HG03571 (cell line): ENCODE results near the gene AP3M1.
"Not testable (repeated sequence)": the region's sequence is repeated elsewhere in the genome, so short reads cannot be mapped to it uniquely, and the experiment has no call there.

ENCODE experiments used
- ATAC-seq: cut with Tn5 transposase; IDR thresholded peaks from one replicate; pipeline ENCODE4 v1.9.1; 2021; ENCODE audit not compliant: unreplicated experiment

AP3M1 gene, protein sequence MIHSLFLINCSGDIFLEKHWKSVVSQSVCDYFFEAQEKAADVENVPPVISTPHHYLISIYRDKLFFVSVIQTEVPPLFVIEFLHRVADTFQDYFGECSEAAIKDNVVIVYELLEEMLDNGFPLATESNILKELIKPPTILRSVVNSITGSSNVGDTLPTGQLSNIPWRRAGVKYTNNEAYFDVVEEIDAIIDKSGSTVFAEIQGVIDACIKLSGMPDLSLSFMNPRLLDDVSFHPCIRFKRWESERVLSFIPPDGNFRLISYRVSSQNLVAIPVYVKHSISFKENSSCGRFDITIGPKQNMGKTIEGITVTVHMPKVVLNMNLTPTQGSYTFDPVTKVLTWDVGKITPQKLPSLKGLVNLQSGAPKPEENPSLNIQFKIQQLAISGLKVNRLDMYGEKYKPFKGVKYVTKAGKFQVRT

DNA sequence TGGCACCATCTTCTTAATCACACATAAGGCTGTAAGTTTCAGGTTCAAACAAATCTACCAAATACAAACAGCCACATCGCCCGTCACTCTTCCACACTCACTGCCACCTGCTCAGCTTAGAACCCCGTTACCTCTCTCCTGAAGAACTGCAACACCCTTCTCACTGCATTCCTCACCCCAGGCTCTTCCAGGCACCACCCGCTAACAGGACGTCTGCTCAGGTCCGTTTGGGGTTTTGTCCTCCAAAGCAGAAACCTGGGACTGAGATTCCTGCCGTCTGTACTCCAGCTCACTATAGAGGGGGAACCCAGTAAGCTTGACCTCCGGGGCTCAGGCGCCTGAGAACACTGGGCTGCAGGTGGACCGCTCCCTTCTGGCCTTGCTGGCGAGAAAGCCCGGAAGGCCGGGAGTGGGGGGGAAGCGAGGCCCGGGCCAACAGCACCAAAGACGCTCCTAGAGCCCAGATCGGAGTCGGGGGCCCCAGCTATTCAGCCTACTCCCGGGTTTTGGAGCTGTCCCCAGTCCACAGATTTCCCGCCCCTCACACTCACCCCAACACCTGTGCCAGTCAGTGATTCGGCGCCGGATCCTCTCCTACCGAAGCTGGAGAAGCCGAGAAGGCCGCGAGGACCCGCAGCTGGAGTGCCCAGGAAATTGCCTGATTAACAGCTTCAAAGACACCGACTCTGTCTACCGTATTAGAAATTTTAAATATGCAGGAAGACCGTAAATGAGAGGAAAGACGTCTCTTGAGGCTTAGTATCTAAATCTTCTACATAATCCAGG is at the start of gene AP3M1:
Gene AP3M1, minus strand, starts transcription at position 625 of the 786 bp plus-strand sequence. CDS start 12,449 bp downstream, outside the sequence.
- peak; percentile 42 for ATAC-seq

- no peak for ATAC-seq
Observed at GRCh38 chr10:74199315-74199714, 48.7 kb upstream of the AP3M1 start.

GRCh38 chr10:74194999-74195398 is 44.4 kb upstream of the AP3M1 start:
- ATAC-seq: no peak

GRCh38 chr10:74194545-74194944 is 43.9 kb upstream of the AP3M1 start:
- ATAC-seq: no peak

GRCh38 chr10:74190494-74190893 is 39.9 kb upstream of the AP3M1 start:
- no peak for ATAC-seq

- peak; percentile 64 for ATAC-seq
Observed at GRCh38 chr10:74189999-74190421, 39.4 kb upstream of the AP3M1 start.

- not testable (repeated sequence) for ATAC-seq
Observed at GRCh38 chr10:74188617-74189016, 38.0 kb upstream of the AP3M1 start.

GRCh38 chr10:74187237-74187636 is 36.6 kb upstream of the AP3M1 start:
- ATAC-seq: no peak

DNA sequence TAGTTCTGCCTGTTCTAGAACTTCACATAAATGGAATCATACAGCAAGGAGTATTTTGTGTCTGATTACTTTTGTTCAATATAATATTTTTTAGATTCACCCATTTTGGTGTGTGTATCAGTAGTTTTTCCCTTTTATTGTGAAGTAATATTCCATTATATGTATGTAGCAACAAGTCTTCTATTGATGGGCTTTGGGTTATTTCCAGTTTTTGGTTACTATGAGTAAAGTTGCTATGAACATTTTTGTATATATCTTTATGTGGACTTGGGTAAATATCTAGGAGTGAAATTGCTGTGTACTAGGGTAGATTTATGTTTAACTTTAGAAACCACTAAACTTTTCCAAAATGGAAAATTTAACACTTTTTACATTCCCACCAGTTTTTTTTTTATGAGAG is 36.0 kb upstream of the AP3M1 start:
- ATAC-seq: no peak

DNA sequence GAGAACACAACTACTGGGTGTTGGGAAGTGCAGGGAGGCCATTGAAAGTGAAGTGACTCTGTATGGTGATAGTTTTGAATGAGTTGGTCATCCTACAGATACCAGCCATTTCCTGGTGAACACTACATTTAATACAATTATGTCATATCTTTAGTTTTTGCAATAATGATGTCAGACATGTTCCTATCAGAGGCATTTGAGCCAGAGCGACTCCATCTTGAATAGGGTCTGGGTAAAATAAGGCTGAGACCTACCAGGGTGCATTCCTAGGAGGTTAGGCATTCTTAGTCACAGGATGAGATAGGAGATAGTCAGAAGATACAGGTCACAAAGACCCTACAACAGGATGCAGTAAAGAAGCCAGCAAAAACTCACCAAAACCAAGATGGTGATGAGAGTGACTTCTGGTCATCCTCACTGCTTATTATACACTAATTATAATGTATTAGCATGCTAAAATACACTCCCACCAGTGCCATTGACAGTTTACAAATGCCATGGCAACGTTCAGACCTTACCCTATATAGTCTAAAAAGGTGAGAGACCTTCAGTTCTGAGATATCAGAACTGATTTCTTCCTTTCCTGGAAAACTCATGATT is 28.6 kb upstream of the AP3M1 start:
- ATAC-seq: no peak

GRCh38 chr10:74178042-74178791 is 27.6 kb upstream of the AP3M1 start:
- ATAC-seq: no peak

DNA sequence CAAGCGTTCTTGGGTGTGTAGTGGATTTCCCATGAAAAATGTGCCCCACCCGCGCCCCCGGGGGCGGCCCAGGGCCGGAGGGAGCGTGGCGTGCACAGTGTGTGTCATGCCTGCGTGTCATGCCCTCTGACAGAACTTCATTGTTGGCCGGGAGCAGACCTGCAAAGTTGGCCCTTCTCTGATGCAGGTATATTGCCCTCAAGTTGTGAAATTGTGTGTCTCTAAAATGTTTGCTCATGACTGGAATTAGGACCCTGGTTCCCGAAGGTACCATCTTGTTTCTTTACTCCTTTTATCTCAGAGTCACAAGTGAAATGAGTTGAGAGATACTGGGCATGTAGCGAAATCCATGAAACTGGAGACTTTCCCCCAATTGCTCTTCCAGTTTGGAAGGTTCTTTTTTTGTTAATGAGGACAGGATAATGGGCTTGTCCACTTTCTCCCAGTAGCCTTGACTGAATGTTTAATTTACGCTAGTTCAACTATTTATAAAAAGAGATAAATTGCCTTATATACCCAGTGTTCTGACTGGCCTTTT is 26.6 kb upstream of the AP3M1 start:
- ATAC-seq: peak; percentile 4

- peak; percentile 92 for ATAC-seq
Observed at GRCh38 chr10:74176380-74177139, 25.9 kb upstream of the AP3M1 start.

- no peak for ATAC-seq
Observed at GRCh38 chr10:74175510-74176379, 25.1 kb upstream of the AP3M1 start.

DNA sequence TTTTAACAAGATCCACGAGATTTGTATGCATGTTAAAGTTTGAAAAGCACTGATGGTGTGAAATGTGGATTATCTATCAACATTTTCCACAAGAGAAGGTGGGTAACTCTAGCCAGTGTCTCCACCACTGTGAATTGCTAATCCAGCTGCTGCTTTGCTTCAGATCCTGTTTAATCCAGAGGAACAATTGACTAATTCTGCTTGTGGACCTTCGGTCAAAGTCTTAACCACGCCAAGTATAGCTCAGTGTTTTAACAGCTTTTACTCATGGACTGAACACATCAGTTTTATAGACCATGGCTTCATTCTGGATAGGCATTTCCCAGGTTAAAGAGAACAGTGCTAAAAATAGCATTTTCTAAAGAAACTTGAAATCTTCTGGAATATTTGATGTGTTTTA is 23.9 kb upstream of the AP3M1 start:
- ATAC-seq: no peak

- ATAC-seq: no peak
Observed at GRCh38 chr10:74171625-74172024, 21.0 kb upstream of the AP3M1 start.

GRCh38 chr10:74167443-74167842 is 16.8 kb upstream of the AP3M1 start:
- ATAC-seq: no peak

DNA sequence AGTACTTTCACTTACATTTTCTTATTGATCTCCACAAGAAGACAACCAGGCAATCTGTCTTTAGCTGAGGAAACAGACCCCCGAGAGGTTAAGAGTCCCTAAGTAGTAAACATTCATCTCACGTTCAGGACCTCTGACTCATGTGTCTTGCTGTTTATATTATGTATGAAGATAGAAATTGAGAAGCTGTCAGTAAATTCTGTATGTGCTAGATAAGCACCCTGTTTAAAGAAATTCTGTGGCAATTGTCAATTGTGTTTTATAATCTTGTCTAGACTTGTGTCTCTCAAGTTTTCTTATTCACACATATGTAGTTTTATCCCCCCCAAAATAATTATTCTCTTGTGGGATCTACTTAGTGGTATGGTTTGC is 14.9 kb upstream of the AP3M1 start:
- no peak for ATAC-seq
